ENCODE results near the gene SLC24A3. TPM values are rescaled to one million over a fixed set of nuclear protein-coding genes. Genes with fewer than 3 reads are reported as not detected.

The SLC24A3 gene
- total RNA-seq, 1 experiment from 2014 or later, result not detected

DNA sequence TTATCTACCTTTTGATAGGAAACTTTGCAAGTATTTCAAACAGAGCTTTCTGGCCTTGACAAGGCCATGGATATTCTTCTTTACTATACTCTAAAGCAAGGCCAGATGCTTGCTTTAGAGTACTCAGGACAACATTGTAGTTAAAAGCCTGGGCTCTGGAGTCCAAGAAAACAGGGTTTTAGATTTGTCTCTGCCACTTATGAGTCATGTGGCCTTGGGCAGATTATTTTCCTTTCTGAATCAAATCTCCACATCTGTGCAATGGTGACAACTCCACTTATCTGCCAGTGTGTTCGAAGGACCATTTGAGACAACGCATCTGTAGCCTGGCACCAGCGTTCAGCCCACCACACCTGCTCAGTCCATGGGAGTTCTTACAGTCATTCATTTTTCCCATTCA, 279.7 kb downstream of the SLC24A3 start:
- Histone ChIP-seq H3K36me3 (ENCODE audit: low read depth) (no peaks in the 10 kb centered on the region), H2AFZ (no peak overlapping the region), H3K27me3 (ENCODE audit: insufficient read depth, low read depth) (peaks cover 40% of the 10 kb centered on the region), H3K4me1 (replicated peaks; ENCODE audit: insufficient read depth) (no peaks in the 10 kb centered on the region), H3F3A (ENCODE audit: insufficient read depth, low read depth) (no peaks in the 10 kb centered on the region), H3K9me2 (ENCODE audit: insufficient read depth) (no peaks in the 10 kb centered on the region), H3K4me3 (no peak overlapping the region), H4K20me1 (ENCODE audit: insufficient read depth) (no peaks in the 10 kb centered on the region), H3K27ac (no peak overlapping the region), H3K9me3 (ENCODE audit: insufficient read depth, low read depth) (no peaks in the 10 kb centered on the region), H3K4me2 (no peak overlapping the region), H3K79me2 (ENCODE audit: low read depth) (no peaks in the 10 kb centered on the region)
- POLR2A ChIA-PET (ENCODE audit: unreplicated experiment), result no interaction called here
- BruUV-seq (replicated peaks), result no TSS peak
- DNase-seq, result no peak
- TF ChIP-seq, protein P1, sequence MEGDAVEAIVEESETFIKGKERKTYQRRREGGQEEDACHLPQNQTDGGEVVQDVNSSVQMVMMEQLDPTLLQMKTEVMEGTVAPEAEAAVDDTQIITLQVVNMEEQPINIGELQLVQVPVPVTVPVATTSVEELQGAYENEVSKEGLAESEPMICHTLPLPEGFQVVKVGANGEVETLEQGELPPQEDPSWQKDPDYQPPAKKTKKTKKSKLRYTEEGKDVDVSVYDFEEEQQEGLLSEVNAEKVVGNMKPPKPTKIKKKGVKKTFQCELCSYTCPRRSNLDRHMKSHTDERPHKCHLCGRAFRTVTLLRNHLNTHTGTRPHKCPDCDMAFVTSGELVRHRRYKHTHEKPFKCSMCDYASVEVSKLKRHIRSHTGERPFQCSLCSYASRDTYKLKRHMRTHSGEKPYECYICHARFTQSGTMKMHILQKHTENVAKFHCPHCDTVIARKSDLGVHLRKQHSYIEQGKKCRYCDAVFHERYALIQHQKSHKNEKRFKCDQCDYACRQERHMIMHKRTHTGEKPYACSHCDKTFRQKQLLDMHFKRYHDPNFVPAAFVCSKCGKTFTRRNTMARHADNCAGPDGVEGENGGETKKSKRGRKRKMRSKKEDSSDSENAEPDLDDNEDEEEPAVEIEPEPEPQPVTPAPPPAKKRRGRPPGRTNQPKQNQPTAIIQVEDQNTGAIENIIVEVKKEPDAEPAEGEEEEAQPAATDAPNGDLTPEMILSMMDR (conservative IDR thresholded peaks at IDR 0.05), result no peak
- TF ChIP-seq EZH2 (IDR thresholded peaks at IDR 0.05; ENCODE audit: low read depth), result no peak
- intact Hi-C loops (cut with micrococcal nuclease; ENCODE audit: unreplicated experiment), result no loop called here
- CTCF ChIA-PET, result no interaction called here

DNA sequence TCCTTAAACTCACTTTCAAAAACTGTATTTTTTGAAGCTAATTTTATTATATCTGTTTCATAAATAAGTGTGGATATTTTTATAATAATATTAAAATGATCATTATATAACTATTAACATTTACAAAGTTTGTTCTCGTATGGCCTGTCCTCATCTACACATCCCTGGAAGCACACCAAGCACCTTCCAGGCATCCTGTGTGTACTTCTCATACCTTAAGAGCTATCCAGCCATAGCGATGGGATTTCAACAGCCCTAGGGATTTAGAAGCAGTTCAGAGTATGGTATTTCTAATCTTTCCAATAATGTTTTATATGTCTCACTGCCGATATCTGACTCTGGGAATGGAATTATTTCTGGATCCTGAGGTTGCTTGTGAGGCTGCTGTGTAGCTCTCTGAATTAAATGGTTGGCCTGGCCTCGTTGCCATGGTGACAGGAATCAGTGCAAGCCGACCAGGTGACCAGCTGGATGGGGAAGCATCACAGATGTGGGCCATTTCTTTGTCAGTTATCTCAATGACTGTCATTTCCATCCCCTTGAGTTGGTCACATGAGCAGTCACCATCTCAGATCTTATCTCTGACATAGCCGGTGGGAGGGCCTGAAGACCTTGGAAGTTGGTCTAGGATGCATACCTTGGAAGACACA, 280.4 kb downstream of the SLC24A3 start:
- DNase-seq, result no peak
- no peak overlapping the region for H3K4me2 ChIP-seq
- no peak overlapping the region for H3K4me3 ChIP-seq
- peaks cover 45% of the 10 kb centered on the region for H3K27me3 ChIP-seq (ENCODE audit: insufficient read depth, low read depth)
- H3K9me3 ChIP-seq (ENCODE audit: insufficient read depth, low read depth), result no peaks in the 10 kb centered on the region
- H3F3A ChIP-seq (ENCODE audit: insufficient read depth, low read depth), result no peaks in the 10 kb centered on the region
- BruUV-seq (replicated peaks), result no TSS peak
- POLR2A ChIA-PET (ENCODE audit: unreplicated experiment), result no interaction called here
- no peak overlapping the region for H3K27ac ChIP-seq
- TF ChIP-seq, protein P1 (conservative IDR thresholded peaks at IDR 0.05), result no peak
- no peak for TF ChIP-seq EZH2 (IDR thresholded peaks at IDR 0.05; ENCODE audit: low read depth)
- no peaks in the 10 kb centered on the region for H3K9me2 ChIP-seq (ENCODE audit: insufficient read depth)
- CTCF ChIA-PET, result no interaction called here
- H3K4me1 ChIP-seq (replicated peaks; ENCODE audit: insufficient read depth), result no peaks in the 10 kb centered on the region
- H3K36me3 ChIP-seq (ENCODE audit: low read depth), result no peaks in the 10 kb centered on the region
- no peaks in the 10 kb centered on the region for H4K20me1 ChIP-seq (ENCODE audit: insufficient read depth)
- no peaks in the 10 kb centered on the region for H3K79me2 ChIP-seq (ENCODE audit: low read depth)
- H2AFZ ChIP-seq, result no peak overlapping the region
- intact Hi-C loops (cut with micrococcal nuclease; ENCODE audit: unreplicated experiment), result no loop called here

DNA sequence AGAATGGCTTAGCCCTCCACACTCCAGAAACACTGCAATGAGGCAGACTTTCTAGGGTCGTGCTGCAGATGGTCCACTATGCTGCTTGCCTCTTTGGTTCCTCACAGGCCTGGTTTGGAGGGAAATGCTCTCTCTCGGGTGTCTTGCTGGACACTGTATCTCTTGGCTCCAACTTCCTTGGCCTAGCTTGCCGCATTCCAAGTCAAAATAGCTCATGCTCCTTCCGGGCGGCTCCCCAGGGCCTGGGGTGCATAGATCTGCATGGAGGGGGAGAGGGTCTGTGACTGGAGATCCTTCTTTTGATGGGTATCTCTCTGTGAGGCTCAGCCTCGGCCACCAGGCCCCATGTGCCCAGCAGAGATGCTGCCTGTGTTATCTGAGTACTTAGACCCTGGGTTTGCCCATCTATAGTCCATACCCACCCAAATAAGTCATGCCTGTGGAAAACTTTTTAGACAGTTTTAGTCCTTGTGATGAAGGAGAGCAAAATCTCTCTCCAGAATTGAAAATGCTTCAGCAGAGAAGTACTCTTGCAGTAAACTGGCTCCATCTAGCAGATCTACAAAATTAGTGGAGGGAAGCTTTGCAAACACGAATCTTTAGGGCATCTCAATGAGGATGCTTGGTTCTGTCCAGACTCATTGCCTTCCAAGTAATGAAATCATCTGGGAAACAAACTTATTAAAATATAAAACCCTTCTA, 281.5 kb downstream of the SLC24A3 start:
- no peak overlapping the region for H3K4me3 ChIP-seq
- H3K4me2 ChIP-seq, result no peak overlapping the region
- no peaks in the 10 kb centered on the region for H3K36me3 ChIP-seq (ENCODE audit: low read depth)
- H4K20me1 ChIP-seq (ENCODE audit: insufficient read depth), result no peaks in the 10 kb centered on the region
- POLR2A ChIA-PET (ENCODE audit: unreplicated experiment), result no interaction called here
- H2AFZ ChIP-seq, result no peak overlapping the region
- H3K79me2 ChIP-seq (ENCODE audit: low read depth), result no peaks in the 10 kb centered on the region
- H3K4me1 ChIP-seq (replicated peaks; ENCODE audit: insufficient read depth), result no peaks in the 10 kb centered on the region
- H3K9me2 ChIP-seq (ENCODE audit: insufficient read depth), result no peaks in the 10 kb centered on the region
- no peaks in the 10 kb centered on the region for H3F3A ChIP-seq (ENCODE audit: insufficient read depth, low read depth)
- intact Hi-C loops (cut with micrococcal nuclease; ENCODE audit: unreplicated experiment), result no loop called here
- peaks cover 43% of the 10 kb centered on the region for H3K27me3 ChIP-seq (ENCODE audit: insufficient read depth, low read depth)
- no TSS peak for BruUV-seq (replicated peaks)
- H3K9me3 ChIP-seq (ENCODE audit: insufficient read depth, low read depth), result no peaks in the 10 kb centered on the region
- H3K27ac ChIP-seq, result no peak overlapping the region
- CTCF ChIA-PET, result no interaction called here
- TF ChIP-seq EZH2 (IDR thresholded peaks at IDR 0.05; ENCODE audit: low read depth), result no peak
- TF ChIP-seq, protein P1 (conservative IDR thresholded peaks at IDR 0.05), result no peak
- DNase-seq, result no peak

Data from PC-9 (cell line).